Fibroblast of skin of abdomen (primary cell): Measurements from ENCODE around the gene ANO9. TPM values are rescaled to one million over a fixed set of nuclear protein-coding genes. Genes with fewer than 3 reads are reported as not detected.

Experiments used
- DNase-seq: peaks from one replicate; pipeline ENCODE4 v3.0.0-alpha.2; 2013
- polyA plus RNA-seq, 2 experiments: library from polyadenylated mRNA; unstranded; fragments of 120-200 nt; gene quantifications; one replicate each; pipeline ENCODE4 v1.2.1, GENCODE V29; 2013; ENCODE audit not compliant: insufficient read length in 2 of 2

The ANO9 gene
- 0.12 TPM for polyA plus RNA-seq (2013, experiment 1 of 2; ENCODE audit: insufficient read length)
- polyA plus RNA-seq (2013, experiment 2 of 2; ENCODE audit: insufficient read length) = 0.05 TPM

- no peak for DNase-seq
These were observed at the start of gene ANO9 for GRCh38 chr11:441418-442274. ANO9 (minus strand) TSS chr11:442011; CDS start chr11:441926, 85 bp downstream.

- DNase-seq = no peak
These were observed 49.5 kb upstream of the ANO9 start for GRCh38 chr11:491358-491757.

DNA sequence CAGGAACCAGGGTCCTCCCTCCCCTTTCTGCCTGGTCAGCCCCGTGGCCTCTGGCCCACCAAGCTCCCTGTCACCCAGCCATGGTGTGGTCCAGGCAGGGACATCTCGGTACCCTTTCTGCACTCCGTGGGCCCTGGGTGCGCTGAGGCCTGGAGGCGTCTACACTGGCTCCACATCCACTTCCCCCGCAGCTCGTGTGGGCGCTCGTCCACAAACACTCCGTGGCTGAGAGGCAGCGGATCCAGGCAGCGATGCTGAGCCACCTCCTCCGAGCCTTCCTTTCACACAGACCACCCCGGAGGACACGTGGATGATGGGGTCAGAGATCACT is 49.1 kb upstream of the ANO9 start:
- DNase-seq = no peak

DNA sequence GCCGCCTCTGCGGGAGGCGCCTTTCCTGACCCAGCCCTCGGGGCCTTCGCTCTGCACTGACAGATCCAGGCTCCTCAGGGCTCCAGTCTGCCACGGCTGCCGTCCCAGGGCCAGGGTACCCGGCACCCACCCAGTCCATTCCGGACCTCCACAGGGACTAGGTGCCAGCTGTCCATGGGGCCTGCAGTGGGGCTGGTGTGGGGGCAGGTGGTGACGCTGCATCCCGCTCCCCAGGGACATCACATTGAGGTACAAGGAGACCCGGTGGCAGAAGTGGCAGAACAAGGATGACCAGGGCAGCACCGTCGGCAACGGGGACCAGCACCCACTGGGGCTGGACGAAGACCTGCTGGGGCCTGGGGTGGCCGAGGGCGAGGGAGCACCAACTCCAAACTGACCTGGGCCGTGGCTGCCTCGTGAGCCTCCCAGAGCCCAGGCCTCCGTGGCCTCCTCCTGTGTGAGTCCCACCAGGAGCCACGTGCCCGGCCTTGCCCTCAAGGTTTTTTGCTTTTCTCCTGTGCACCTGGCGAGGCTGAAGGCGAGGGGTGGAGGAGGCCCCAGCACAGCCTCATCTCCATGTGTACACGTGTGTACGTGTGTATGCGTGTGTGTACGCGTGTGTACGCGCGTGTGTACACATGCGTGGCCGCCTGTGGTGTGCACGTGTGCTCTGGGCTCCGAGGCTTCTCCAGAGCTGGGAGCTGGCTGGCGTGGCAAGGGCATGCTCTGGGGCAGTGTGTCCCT is 48.5 kb upstream of the ANO9 start:
- DNase-seq = no peak

DNA sequence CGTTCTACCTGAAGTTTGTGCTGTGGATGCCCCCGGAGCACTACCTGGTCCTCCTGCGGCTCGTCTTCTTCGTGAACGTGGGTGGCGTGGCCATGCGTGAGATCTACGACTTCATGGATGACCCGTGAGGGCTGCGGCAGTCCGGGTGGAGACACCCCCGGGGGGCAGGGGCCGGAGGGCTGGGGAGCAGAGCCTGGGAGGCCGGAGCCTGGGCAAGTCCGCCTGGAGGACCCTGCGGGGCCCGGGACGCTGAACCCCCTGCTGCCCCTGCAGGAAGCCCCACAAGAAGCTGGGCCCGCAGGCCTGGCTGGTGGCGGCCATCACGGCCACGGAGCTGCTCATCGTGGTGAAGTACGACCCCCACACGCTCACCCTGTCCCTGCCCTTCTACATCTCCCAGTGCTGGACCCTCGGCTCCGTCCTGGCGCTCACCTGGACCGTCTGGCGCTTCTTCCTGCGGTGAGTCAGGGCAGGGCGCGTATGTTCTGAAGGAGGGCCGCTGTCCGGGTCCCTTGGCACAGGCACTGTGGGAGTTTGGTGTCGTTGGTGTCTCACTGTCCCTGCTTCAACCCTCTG is 47.9 kb upstream of the ANO9 start:
- DNase-seq = no peak

DNA sequence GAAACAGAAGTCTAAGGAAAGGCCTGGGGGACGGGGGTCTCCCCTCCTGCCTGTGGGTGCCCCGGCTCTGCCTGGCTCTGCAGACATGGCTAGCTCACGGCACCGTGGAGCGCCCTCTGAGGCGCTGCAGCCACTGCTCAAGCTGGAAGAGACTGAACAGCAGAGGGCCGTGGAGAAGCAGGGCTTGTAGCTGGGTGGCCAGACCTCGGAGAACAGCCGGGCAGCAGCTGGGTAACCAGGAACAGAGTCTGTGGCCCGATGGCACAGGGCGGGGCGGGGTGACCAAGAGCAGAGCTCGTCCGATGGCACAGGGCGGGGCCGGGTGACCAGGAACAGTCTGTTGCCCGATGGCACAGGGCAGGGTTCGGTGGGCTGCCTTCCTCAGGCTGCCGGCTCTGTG is 47.2 kb upstream of the ANO9 start:
- DNase-seq = no peak

DNA sequence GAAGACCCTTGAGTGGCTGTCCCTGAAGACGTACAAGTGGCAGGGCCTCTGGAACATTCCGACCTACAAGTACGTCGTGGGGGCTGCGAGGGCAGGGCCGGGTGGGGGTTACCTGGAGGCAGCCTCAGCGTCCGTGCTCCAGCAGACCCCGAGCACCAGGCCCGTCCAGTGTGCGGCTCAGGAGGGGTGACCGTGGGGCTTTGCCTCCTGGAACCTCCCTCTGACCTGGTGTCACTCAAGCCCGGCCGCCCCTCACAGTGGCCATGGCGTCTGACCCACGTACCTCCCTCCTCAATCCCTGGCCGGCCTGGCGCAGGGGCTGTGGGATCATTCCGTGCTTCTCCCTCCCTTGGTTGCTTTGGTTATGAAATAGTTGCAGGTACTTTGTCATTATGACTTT is 46.8 kb upstream of the ANO9 start:
- DNase-seq = no peak

DNA sequence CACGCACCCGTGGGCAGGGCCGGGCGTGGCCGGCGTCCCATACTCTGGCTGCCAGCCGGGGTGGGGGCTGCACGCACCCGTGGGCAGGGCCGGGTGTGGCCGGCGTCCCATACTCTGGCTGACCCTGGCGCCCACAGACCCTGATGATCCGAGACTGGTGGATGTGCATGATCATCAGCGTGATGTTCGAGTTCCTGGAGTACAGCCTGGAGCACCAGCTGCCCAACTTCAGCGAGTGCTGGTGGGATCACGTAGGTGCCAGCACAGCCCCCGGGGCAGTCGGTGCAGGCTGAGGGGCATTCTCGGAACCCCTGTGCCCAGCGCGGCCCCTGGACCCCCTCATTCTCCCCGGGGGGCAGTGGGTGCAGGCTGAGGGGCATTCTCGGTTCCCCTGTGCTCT is 46.3 kb upstream of the ANO9 start:
- no peak for DNase-seq

DNA sequence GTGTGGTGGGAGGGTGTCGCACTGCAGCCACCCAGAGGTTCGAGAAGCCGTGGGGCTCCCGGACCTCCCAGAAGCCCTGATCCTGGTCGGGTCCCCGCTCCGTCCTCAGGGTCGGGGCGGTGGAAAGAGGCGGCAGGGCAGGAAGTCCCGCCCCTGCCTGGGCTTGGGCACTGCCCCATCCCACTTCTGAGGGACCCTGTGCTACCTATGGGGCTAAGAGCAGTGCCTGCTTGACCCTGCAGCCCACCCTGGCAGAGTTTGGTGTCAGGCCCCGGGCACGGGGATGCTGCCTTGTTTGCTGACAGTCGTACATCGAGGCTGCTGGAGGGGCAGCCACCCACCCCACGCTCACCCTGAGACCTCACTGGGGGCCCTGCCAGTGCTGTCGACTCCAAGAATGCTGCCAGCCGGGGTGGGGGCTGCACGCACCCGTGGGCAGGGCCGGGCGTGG is 45.8 kb upstream of the ANO9 start:
- no peak for DNase-seq

DNA sequence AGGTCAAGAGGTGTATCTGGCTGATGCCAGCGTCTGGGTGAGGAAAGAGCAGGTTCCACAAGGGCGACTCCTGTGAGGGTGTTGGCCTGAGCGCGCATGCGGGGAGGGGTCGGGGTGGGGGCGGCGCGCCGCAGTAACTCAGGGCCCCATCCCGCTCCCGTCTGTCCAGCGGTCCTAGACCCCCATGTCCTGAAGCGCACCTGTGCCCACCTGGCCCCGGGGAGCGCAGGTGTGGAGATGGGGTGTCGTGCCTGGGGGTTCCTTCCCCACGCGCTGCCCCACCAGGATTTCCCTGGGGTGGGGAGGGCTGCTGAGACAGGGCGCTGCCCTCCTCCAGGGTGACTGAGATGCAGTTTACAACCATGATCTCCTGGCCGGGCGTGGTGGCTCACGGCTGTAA is 44.4 kb upstream of the ANO9 start:
- DNase-seq = no peak

DNA sequence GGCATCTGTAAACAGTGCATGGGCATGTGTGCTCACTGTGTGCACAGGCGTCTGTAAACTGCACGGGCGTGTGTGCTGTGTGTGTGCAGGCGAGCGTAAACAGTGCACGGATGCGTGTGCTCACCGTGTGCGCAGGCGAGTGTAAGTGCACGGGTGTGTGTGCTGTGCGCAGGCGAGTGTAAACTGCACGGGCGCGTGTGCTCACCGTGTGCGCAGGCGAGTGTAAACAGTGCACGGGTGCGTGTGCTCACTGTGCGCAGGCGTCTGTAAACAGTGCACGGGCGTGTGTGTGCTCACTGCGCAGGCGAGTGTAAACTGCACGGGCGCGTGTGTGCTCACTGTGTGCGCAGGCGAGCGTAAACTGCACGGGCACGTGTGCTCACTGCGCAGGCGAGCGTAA is 42.8 kb upstream of the ANO9 start:
- no peak for DNase-seq

DNA sequence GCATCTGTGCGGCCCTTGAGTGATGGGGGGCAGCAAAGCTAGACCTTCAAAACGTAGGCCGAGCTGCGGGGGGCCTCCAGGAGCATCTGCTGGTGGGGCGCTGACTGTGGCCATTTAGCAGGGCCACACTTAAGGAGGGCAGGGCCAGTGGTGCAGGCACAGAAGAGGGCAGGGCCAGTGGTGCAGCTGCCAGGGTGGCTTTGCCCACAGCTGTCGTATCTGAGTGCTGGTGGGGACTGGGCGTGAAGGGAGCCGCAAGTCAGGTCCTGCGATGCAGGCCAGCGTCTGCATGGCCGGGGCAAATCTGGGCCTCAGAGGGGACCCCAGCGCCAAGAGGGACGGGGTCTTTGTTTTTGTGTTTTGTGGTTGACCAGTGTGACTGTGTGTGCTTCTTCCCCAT is 37.5 kb upstream of the ANO9 start:
- no peak for DNase-seq

DNA sequence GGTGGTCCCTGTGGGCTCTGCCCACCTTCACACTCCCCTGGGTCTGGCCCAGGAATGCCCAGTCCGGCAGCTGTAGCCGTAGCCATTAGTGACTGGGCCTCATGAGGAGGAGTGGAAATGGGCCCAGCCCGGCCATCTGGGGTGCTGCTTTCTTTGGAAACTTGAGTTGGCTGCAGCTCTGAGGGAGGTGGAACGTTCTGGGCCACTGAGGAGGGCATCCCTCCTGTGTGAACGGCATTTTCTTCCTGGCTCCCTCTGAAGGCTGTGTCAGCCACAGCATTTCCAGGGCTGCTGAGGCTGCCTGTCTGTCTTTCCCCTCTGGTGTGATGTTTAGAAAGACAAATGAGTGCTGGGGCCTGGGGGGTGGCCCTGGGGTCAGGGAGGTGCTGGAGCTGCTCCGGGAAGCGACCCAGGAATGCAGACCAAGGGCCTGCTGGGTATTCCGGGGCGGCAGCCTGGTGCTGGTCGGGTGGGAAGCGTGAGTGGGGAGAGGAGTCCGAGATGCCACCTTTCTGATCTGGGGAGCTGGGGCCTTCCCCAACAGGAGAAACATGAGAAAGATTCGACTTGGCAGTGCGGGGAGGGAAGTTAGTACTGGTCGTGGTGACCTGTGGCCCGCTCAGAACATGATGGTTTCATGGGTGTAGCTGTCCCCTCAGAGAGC is 35.4 kb upstream of the ANO9 start:
- DNase-seq = no peak

- no peak for DNase-seq
These were observed 34.6 kb upstream of the ANO9 start for GRCh38 chr11:476416-476815.

DNA sequence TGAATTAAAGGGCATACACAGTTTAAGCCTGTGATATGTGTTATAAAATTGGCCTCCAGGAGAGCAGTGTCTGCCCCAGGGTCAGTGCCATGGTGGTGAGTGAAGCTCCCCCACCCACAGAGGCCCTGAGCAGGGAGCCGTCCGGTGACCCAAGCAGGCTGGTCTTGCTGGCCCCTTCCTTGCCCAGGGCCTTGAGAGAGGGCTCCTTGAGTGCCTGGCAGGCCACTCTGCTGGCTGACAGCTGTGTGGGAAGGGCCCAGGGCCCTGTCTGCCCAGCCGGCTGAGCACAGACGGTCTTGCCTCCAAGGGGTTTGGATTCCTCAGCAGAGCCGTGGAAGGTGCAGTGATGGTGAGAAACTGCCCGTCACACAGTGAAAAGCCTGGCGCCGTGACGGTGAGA is 34.1 kb upstream of the ANO9 start:
- DNase-seq = no peak

DNA sequence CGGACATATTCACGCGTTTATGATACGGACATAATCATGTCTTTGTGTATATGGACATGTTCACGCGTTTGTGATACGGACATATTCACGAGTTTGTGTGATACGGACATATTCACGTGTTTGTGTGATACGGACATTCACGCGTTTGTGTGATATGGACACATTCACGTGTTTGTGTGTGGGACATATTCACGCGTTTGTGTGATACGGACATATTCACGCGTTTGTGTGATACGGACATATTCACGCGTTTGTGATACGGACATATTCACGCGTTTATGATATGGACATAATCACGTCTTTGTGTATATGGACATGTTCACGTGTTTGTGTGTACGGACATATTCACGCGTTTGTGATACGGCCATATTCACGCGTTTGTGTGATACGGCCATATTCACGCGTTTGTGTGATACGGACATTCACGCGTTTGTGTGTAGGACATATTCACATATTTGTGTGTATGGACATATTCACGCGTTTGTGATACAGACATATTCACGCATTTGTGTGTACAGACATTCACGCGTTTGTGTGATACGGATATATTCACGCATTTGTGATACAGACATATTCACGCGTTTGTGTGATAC is 33.2 kb upstream of the ANO9 start:
- DNase-seq = no peak

GRCh38 chr11:473962-474785 is 32.4 kb upstream of the ANO9 start:
- no peak for DNase-seq

DNA sequence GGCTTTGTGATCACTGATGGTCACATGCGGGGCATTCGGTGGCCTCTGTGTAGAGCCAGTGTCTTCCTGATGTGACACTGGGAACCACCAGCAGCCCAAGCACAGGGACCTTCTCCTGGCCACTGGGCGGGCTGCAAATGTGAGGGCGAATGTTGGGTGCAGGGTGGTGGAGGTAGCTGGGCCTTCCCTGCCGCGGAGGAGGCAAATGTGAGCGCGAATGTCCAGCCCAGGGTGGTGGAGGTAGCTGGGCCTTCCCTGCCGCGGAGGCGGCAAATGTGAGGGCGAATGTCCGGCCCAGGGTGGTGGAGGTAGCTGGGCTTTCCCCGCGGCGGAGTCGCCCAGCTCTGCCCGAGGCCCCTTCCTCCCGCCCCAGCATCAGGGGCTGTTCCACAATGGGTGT is 31.6 kb upstream of the ANO9 start:
- DNase-seq = no peak

- no peak for DNase-seq
These were observed 31.0 kb upstream of the ANO9 start for GRCh38 chr11:472816-473215.

GRCh38 chr11:472272-472671 is 30.5 kb upstream of the ANO9 start:
- no peak for DNase-seq

DNA sequence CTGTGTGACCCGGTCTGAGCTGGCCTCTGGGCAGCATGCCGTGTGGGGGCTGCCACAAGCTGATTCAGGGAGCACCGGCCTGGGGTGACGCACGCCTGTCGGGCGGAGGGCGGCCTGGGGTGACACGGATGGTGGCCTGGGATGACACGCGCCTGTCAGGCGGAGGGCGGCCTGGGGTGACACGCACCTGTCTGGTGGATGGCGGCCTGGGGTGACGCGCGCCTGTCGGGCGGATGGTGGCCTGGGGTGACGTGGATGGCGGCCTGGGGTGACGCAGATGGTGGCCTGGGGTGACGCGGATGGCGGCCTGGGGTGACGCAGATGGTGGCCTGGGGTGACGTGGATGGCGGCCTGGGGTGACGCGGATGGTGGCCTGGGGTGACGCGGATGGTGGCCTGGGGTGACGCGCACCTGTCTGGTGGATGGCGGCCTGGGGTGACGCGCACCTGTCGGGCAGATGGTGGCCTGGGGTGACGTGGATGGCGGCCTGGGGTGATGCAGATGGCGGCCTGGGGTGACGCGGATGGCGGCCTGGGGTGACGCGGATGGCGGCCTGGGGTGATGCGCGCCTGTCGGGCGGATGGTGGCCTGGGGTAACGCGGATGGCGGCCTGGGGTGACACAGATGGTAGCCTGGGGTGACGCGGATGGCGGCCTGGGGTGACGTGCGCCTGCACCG is 29.8 kb upstream of the ANO9 start:
- DNase-seq = no peak
